SH-SY5Y (cell line): Measurements from ENCODE around the gene NCF4.
A peak's percentile ranks its signal among the peaks of the same experiment; 100 is the strongest.

ENCODE experiments used
- GATA2 ChIP-seq: IDR thresholded peaks from 2 replicates; pipeline ENCODE4 v1.6.1; 2011; ENCODE audit warnings: mild to moderate bottlenecking, low read depth, low read length
- GATA3 ChIP-seq: IDR thresholded peaks from 2 replicates; pipeline ENCODE4 v1.6.1; 2011; ENCODE audit warnings: low read depth, mild to moderate bottlenecking, low read length, moderate library complexity

The NCF4 gene

GRCh38 chr22:36853407-36854099 lies 7.3 kb upstream of the NCF4 start:
- TF ChIP-seq GATA3: no peak
- no peak for TF ChIP-seq GATA2

- TF ChIP-seq GATA2 (no peak), GATA3 (no peak)
Measured at GRCh38 chr22:36855478-36855877, 5.3 kb upstream of the NCF4 start.

GRCh38 chr22:36856121-36856791 lies 4.5 kb upstream of the NCF4 start:
- no peak for TF ChIP-seq GATA3
- TF ChIP-seq GATA2: peak; percentile 79

GRCh38 chr22:36856792-36857135 lies 4.0 kb upstream of the NCF4 start:
- TF ChIP-seq GATA3: no peak
- TF ChIP-seq GATA2: no peak

- no peak for TF ChIP-seq GATA3
- TF ChIP-seq GATA2: no peak
Measured at GRCh38 chr22:36858156-36858555, 2.6 kb upstream of the NCF4 start.

- TF ChIP-seq GATA3 (no peak), GATA2 (no peak)
Measured at GRCh38 chr22:36858966-36859365, 1.8 kb upstream of the NCF4 start.

- no peak for TF ChIP-seq GATA3
- TF ChIP-seq GATA2: no peak
Measured at GRCh38 chr22:36860017-36860416, 789 bp upstream of the NCF4 start.

GRCh38 chr22:36860438-36860820 lies 377 bp upstream of the NCF4 start:
- TF ChIP-seq GATA3 (no peak), GATA2 (no peak)

- TF ChIP-seq GATA3: no peak
- TF ChIP-seq GATA2: no peak
Measured at GRCh38 chr22:36862251-36863242, 1.7 kb downstream of the NCF4 start.

- no peak for TF ChIP-seq GATA3
- TF ChIP-seq GATA2: no peak
Measured at GRCh38 chr22:36863281-36863680, 2.5 kb downstream of the NCF4 start.

- TF ChIP-seq GATA3: no peak
- TF ChIP-seq GATA2: no peak
Measured at GRCh38 chr22:36863979-36864378, 3.2 kb downstream of the NCF4 start.

GRCh38 chr22:36864454-36865215 lies 3.8 kb downstream of the NCF4 start:
- TF ChIP-seq GATA3: no peak
- TF ChIP-seq GATA2: no peak

GRCh38 chr22:36865346-36865745 lies 4.5 kb downstream of the NCF4 start:
- no peak for TF ChIP-seq GATA3
- TF ChIP-seq GATA2: no peak

GRCh38 chr22:36867695-36868094 lies 6.9 kb downstream of the NCF4 start:
- TF ChIP-seq GATA3: no peak
- no peak for TF ChIP-seq GATA2
